HG03460 (cell line): ENCODE data around the gene CD93.

Experiments used
- ATAC-seq: cut with Tn5 transposase; IDR thresholded peaks from one replicate; pipeline ENCODE4 v1.9.1; 2021; ENCODE audit not compliant: unreplicated experiment

Gene CD93

DNA sequence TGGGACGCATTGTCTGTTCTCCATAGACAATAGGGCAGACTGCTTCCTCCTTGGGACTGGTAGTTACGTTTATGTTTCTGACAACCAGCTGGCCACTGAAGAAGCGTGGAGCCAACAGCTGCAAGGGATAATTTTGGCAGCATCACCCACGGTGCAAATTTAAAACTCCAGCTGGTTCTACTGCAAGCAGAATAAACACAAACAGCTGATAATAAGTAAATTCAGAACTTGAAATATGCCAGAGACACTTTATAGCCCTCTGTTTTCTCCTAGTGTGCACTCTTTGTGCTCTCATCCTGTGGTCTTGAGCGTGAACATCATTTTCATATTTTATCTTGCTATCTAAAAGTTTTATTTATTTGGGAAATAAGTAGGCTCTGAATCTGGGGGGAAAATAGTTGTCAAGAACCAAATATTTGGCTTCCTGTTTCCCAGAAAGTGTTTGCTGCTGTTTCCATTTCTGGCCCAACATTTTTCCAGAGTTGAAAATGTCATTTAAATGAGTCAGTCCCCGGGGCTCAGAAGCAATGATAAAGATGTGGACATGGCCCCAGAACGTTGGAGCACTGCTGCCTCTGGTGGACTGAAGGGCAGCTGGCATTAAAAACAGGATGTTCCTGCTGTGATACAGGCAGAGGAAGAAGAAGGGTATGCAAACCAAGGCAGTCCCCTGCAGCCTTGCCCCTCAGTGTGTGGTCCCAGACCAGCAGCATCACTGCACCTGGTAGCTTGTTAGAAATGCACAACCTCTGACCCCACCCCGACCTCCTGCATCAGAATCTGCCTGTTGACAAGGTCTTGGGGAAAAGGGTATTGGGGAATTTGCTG is 24.2 kb downstream of the CD93 start:
- no peak for ATAC-seq

- no peak for ATAC-seq
Measured at GRCh38 chr20:23061262-23061661, 24.9 kb downstream of the CD93 start.

GRCh38 chr20:23060629-23061028 is 25.5 kb downstream of the CD93 start:
- no peak for ATAC-seq

GRCh38 chr20:23059846-23060245 is 26.3 kb downstream of the CD93 start:
- ATAC-seq: no peak

DNA sequence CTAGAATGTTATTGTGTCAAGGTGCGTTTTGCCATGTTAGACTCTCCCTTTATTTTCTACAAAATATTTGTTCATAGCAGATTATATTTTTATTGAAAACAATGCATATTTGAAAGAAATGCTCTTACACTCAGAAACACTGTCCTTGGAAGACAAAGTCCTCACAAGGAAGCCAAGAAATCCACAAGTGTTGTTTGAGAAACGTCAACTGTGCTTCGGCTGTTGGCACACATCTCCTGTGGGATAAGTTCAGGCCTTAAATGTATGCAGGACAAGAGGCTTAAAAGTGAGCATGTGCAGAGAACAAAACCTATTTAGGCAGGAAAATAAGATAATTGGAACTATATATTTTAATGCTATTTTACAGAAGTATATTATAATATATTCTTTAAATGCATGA is 27.1 kb downstream of the CD93 start:
- ATAC-seq: no peak

DNA sequence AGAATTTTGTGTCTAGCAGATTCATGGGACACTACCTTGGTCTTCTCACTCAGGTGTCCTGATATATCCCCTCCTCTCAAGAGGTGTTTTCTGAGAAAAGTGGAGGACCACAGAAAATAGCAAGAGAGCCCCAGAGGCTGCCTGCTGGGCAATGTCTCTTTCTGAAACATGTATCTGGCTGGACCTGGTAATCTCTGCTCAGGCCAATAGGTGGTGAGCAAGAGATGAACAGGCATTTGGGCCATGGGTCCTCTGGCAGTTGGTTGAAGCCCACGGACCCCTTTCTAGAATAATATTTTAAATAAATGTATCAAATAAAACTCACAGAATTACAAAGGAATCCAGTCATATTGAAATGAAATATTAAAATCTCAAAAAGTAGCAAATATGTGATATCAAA is 27.9 kb downstream of the CD93 start:
- ATAC-seq: no peak

GRCh38 chr20:23052904-23053303 is 33.2 kb downstream of the CD93 start:
- ATAC-seq: no peak

DNA sequence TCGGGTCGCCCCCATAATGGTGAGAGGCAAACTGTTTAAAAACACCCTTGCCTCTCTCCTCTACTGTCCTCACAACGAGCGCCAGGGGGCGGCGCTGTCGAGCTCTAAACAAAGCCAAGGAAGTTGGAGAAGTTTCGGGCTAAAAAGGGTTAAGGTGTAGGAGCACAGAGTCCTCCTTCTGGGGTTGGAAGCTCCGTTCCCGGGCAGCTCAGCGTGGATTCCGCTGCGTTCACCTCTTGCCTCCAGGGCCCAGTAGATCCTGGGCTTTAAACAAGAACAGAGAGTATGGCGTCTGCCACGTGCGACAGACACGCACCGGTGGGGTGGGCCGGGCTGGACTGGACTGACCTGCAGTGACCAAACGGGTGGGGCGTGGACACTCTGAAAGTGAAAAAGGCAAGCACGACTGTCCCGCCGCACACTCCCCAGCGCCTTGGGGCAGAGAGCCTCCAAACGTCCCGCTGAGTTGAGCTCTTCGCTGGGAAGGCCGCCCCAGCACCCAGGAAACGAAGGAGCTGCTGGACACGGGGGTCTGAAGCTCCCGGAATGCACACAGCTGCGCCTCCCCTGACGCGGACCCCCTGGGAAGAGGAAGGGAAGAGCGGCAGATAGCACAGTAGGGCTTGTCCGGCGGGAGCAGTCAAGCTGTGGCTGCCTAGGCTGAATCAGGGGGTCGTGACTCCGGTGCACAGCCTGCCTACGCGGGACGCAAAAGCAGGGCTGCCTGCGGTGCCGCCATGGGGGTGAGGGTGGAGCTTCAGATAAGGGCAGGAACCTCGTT is 35.1 kb downstream of the CD93 start:
- no peak for ATAC-seq

- no peak for ATAC-seq
Measured at GRCh38 chr20:23050076-23050838, 35.9 kb downstream of the CD93 start.

- ATAC-seq: no peak
Measured at GRCh38 chr20:23049201-23050075, 36.7 kb downstream of the CD93 start, which contains the start of gene THBD. TSS of gene THBD (minus strand) at chr20:23049672. CDS start at chr20:23049504, 168 bp downstream.

DNA sequence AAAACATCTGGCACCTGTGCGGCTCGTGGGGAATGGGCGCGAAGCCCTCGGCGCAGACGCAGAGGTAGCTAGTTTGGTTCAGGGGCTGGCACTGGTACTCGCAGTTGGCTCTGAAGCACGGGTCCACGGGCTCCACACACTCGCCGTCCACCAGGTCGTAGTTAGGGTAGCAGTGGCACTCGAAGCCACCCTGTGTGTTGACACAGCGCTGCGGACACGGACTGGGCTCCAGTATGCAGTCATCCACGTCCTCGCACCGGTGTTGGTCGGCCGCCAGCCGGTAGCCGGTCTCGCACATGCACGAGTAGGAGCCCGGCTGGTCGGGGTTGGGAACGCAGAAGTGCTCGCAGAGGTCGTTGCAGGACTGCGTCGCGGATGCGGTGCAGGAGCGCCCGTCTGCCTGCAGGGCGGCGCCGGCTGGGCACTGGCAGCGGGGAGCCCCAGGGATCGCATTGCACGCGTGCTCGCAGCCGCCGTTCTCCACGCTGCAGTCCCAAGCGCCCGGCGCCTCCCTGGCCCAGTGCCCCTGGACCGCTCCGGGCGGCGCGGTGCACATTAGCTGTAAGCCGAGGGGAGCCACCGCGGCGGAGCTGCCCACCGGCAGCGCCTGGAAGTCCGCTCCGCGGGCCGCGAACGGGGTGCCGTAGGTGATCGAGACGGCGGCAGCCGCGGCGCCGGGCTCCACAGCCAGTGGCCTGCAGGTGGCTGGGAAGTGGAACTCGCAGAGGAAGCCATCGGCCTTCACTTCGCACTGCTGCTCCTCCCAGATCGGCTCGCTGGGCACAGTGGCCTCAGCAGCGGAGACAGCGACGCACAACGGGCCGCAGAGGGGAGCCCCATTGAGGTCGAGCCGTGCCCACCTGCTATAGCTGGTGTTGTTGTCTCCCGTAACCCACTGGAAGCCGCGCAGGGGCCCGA is 37.6 kb downstream of the CD93 start:
- no peak for ATAC-seq

GRCh38 chr20:23047738-23048214 is 38.3 kb downstream of the CD93 start:
- no peak for ATAC-seq

- no peak for ATAC-seq
Measured at GRCh38 chr20:23047001-23047737, 39.0 kb downstream of the CD93 start.

DNA sequence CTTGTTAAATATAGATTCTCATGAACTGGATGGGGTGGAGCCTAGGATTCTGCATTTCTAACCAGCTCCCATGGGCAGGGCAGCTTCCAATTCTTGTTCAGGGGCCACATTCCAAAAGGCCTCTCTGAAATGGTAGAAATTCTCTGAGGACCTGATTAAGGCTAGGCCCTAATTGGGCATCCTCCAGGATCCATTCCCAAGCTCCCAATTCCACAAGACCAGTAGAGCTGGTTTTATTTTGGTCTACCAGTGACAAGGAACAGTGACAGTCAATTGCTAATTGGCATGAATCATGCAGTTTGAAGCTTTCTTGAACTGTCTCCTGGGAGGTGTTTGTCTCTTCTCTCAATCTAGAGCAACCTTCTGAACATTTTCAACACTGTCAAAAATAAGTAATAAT is 39.7 kb downstream of the CD93 start:
- no peak for ATAC-seq

GRCh38 chr20:23043376-23043775 is 42.7 kb downstream of the CD93 start:
- ATAC-seq: no peak

GRCh38 chr20:23042270-23042669 is 43.9 kb downstream of the CD93 start:
- no peak for ATAC-seq

DNA sequence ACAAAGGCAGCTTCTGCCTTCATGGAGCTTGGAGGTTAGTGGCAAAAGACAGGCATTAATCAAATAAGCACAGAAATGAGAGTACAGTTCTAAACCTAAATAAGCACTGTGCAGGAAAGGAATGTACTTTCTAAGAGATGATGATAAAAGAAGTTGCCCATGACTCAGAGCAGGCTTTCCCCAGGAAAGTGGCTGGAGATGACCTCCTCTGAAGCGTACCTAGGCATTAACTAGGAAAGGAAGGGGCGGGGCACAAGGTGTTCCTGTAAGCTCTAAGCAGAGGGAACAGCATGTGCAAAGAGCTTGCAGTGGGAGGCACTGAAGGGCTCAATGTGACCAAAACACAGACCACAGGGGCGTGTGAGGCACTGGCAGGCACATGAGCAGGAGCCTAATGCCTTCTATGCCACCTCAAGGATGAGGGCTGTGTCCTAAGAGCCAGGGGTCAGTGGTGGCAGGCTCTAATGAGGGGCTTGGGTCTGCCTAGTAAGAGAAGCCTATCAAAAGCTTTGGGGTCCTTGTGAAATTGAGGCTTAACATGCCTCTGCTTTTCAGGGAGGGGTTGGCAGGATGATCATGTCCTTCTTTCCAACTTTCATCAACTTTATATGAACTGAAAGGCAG is 46.1 kb downstream of the CD93 start:
- no peak for ATAC-seq
